Endodermal cell (in vitro differentiated cells): Measurements from ENCODE around the gene COX11. TPM values are rescaled to one million over a fixed set of nuclear protein-coding genes. Genes with fewer than 3 reads are reported as not detected.

Source experiments
- DNase-seq: peaks from one replicate; pipeline ENCODE4 v3.0.0-alpha.2; 2017
- H3K27ac ChIP-seq: 2 replicates; pipeline ENCODE4 v1.5.1; 2013; ENCODE audit warnings: mild to moderate bottlenecking, low read depth, low read length, moderate library complexity
- H3K27me3 ChIP-seq: 2 replicates; pipeline ENCODE4 v1.6.1; 2013; ENCODE audit warnings: mild to moderate bottlenecking, low read length, moderate library complexity; ENCODE audit not compliant: insufficient read depth, control insufficient read depth, poor library complexity, severe bottlenecking
- H3K36me3 ChIP-seq: 2 replicates; pipeline ENCODE4 v1.7.0; 2013; ENCODE audit warnings: mild to moderate bottlenecking, low read length, moderate library complexity; ENCODE audit not compliant: control insufficient read depth, insufficient read depth
- H3K4me1 ChIP-seq: one replicate; pipeline ENCODE4 v1.7.0; 2013; ENCODE audit warnings: low read length; ENCODE audit not compliant: control insufficient read depth, insufficient read depth
- H3K4me3 ChIP-seq: 2 replicates; pipeline ENCODE4 v1.5.1; 2013; ENCODE audit warnings: mild to moderate bottlenecking, low read length, moderate library complexity
- H3K9ac ChIP-seq: 2 replicates; pipeline ENCODE4 v1.6.1; 2013; ENCODE audit warnings: mild to moderate bottlenecking, low read length, moderate library complexity; ENCODE audit not compliant: poor library complexity, severe bottlenecking; ENCODE audit errors: extremely low read depth
- H3K9me3 ChIP-seq: 2 replicates; pipeline ENCODE4 v1.6.1; 2013; ENCODE audit warnings: mild to moderate bottlenecking, low read length, moderate library complexity; ENCODE audit not compliant: control insufficient read depth
- H3K27ac Mint-ChIP-seq: 2 replicates; pipeline ENCODE4 v1.8.0; 2020; ENCODE audit warnings: mixed read lengths
- H3K27me3 Mint-ChIP-seq: 2 replicates; pipeline ENCODE4 v1.8.0; 2021; ENCODE audit warnings: mild to moderate bottlenecking, mixed read lengths; ENCODE audit not compliant: insufficient read depth
- H3K36me3 Mint-ChIP-seq: 2 replicates; pipeline ENCODE4 v1.8.0; 2020; ENCODE audit warnings: low read depth, mixed read lengths
- H3K4me1 Mint-ChIP-seq: 2 replicates; pipeline ENCODE4 v1.8.0; 2020; ENCODE audit warnings: mixed read lengths
- H3K4me3 Mint-ChIP-seq: 2 replicates; pipeline ENCODE4 v1.8.0; 2020; ENCODE audit warnings: mild to moderate bottlenecking, moderate library complexity, mixed read lengths
- H3K9me3 Mint-ChIP-seq: 2 replicates; pipeline ENCODE4 v1.8.0; 2020; ENCODE audit warnings: mild to moderate bottlenecking, mixed read lengths
- WGBS, 2 experiments: methylation state at CpG; one replicate each; pipeline versions ENCODE4 v1.1.5 to v1.1.7; 2013; ENCODE audit warnings: missing lambda C conversion rate in 2 of 2, mixed read lengths in 1 of 2; ENCODE audit not compliant: insufficient coverage in 1 of 2, insufficient read length in 1 of 2; 5-methylcytosine and 5-hydroxymethylcytosine counted together
- total RNA-seq, 2 donors: library from RNA; stranded (reverse); fragmentation: NEBNext Ultra II Directional in 1 of 2; extraction: Animal tissue kit (Norgen Biotek cat#: 25700) in 1 of 2; gene quantifications; 2 replicates in 1 of 2; 3 replicates in 1 of 2; pipeline ENCODE4 v1.2.1, GENCODE V29; 2021
- TF ChIP-seq, protein P1 (sequence below): fragments of 200-600 bp; sonication (generic); conservative IDR thresholded peaks from 2 replicates; pipeline ENCODE4 v1.5.0; 2021; ENCODE audit warnings: antibody characterized with exemption, mild to moderate bottlenecking

Gene COX11
- total RNA-seq, 2 donors from 2014 or later: 85.3 to 86.2 TPM

DNA sequence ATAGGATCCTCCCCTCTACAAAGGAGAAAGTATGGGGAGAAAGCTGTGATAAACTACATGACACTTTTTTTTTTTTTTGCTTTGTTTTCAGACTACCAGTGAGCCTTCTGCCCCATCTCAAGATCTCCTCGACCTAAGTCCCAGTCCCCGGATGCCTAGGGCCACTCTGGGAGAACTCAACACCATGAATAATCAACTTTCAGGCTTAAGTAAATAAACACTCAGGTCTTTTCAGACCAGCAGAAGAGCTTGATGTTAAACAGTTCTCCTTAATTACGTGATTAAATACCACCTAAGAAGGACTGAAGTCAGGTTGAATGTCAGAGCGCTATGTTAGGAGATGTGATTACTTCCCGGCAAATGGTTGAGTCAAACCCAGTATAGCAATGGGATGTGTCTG is 31.4 kb downstream of the COX11 start:
- DNase-seq: no peak
- Mint-ChIP-seq H3K9me3 (no peaks in the 10 kb centered on the region), H3K4me1 (peaks cover 36% of the 10 kb centered on the region), H3K4me3 (no peak overlapping the region), H3K27ac (peak overlapping the region; percentile 29), H3K36me3 (peaks cover 75% of the 10 kb centered on the region), H3K27me3 (no peaks in the 10 kb centered on the region)
- Histone ChIP-seq H3K27me3 (no peaks in the 10 kb centered on the region), H3K4me1 (peaks cover 3% of the 10 kb centered on the region), H3K36me3 (peaks cover 61% of the 10 kb centered on the region), H3K27ac (no peak overlapping the region), H3K9me3 (no peaks in the 10 kb centered on the region), H3K9ac (no peak overlapping the region), H3K4me3 (no peak overlapping the region)
- 92 to 100% methylated on average over 2 to 5 of the region's 5 CpGs for WGBS, 2 experiments
- TF ChIP-seq, protein P1, sequence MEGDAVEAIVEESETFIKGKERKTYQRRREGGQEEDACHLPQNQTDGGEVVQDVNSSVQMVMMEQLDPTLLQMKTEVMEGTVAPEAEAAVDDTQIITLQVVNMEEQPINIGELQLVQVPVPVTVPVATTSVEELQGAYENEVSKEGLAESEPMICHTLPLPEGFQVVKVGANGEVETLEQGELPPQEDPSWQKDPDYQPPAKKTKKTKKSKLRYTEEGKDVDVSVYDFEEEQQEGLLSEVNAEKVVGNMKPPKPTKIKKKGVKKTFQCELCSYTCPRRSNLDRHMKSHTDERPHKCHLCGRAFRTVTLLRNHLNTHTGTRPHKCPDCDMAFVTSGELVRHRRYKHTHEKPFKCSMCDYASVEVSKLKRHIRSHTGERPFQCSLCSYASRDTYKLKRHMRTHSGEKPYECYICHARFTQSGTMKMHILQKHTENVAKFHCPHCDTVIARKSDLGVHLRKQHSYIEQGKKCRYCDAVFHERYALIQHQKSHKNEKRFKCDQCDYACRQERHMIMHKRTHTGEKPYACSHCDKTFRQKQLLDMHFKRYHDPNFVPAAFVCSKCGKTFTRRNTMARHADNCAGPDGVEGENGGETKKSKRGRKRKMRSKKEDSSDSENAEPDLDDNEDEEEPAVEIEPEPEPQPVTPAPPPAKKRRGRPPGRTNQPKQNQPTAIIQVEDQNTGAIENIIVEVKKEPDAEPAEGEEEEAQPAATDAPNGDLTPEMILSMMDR: no peak

DNA sequence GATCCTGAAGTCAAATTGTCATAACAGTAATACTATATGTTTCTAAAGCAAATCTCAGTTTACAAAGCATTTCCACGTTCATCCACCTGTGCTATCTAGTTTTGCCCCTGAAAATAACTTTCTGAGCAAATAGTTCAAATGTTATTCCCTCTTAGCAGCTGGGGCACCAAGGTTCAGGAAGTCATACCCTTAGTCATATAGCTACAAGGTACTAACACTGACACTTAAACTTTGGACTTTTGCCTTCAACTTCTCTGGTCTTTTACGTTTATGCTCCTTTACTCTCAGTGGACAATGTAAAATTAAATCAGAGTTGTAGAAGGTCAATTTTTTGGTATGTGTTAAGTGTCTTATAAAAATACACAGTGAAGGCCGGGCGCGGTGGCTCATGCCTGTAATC is 33.0 kb downstream of the COX11 start:
- H3K27me3 Mint-ChIP-seq: no peaks in the 10 kb centered on the region
- peaks cover 3% of the 10 kb centered on the region for H3K4me1 ChIP-seq
- H3K9ac ChIP-seq: no peak overlapping the region
- TF ChIP-seq, protein P1: no peak
- no peak overlapping the region for H3K4me3 Mint-ChIP-seq
- 93 to 97% methylated on average over 3 to 5 of the region's 5 CpGs for WGBS, 2 experiments
- no peaks in the 10 kb centered on the region for H3K9me3 Mint-ChIP-seq
- DNase-seq: no peak
- H3K27ac Mint-ChIP-seq: no peak overlapping the region
- H3K4me1 Mint-ChIP-seq: peaks cover 33% of the 10 kb centered on the region
- H3K9me3 ChIP-seq: no peaks in the 10 kb centered on the region
- no peak overlapping the region for H3K27ac ChIP-seq
- peaks cover 60% of the 10 kb centered on the region for H3K36me3 ChIP-seq
- H3K36me3 Mint-ChIP-seq: peaks cover 75% of the 10 kb centered on the region
- H3K4me3 ChIP-seq: no peak overlapping the region
- no peaks in the 10 kb centered on the region for H3K27me3 ChIP-seq

DNA sequence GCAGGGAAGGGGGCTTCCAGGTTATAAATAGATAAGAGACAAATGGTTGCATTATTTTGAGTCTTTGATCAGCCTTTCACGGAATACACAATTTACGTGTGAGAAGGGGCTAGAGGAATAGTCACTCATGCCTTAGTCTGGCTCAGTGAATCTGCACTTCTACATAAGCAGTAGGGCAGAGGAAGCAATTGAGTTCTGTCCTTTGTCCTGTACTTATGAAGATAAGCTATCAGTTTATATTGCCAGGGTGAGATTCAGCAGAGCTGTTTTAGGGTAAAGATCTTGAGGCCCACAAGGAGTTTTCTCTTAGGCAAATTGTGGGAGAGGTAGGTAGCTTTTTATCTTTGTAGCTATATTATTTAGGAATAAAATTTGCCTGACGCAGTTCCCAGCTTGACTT is 34.5 kb downstream of the COX11 start:
- H3K27me3 ChIP-seq: no peaks in the 10 kb centered on the region
- H3K4me1 Mint-ChIP-seq: peaks cover 33% of the 10 kb centered on the region
- H3K9ac ChIP-seq: no peak overlapping the region
- no peak for DNase-seq
- H3K27ac ChIP-seq: no peak overlapping the region
- H3K36me3 Mint-ChIP-seq: peaks cover 77% of the 10 kb centered on the region
- 70 to 82% methylated on average over 2 of the region's 3 CpGs for WGBS, 2 experiments
- peak overlapping the region; percentile 75 for H3K27ac Mint-ChIP-seq
- no peak overlapping the region for H3K4me3 ChIP-seq
- H3K27me3 Mint-ChIP-seq: no peaks in the 10 kb centered on the region
- peaks cover 3% of the 10 kb centered on the region for H3K4me1 ChIP-seq
- no peak overlapping the region for H3K4me3 Mint-ChIP-seq
- H3K9me3 Mint-ChIP-seq: no peaks in the 10 kb centered on the region
- TF ChIP-seq, protein P1: no peak
- peaks cover 55% of the 10 kb centered on the region for H3K36me3 ChIP-seq
- H3K9me3 ChIP-seq: no peaks in the 10 kb centered on the region
